ENCODE data around the gene PRR14. TPM values are rescaled to one million over a fixed set of nuclear protein-coding genes. Genes with fewer than 3 reads are reported as not detected.

PRR14 gene
- total RNA-seq, 1 donor: 42.3 TPM

DNA sequence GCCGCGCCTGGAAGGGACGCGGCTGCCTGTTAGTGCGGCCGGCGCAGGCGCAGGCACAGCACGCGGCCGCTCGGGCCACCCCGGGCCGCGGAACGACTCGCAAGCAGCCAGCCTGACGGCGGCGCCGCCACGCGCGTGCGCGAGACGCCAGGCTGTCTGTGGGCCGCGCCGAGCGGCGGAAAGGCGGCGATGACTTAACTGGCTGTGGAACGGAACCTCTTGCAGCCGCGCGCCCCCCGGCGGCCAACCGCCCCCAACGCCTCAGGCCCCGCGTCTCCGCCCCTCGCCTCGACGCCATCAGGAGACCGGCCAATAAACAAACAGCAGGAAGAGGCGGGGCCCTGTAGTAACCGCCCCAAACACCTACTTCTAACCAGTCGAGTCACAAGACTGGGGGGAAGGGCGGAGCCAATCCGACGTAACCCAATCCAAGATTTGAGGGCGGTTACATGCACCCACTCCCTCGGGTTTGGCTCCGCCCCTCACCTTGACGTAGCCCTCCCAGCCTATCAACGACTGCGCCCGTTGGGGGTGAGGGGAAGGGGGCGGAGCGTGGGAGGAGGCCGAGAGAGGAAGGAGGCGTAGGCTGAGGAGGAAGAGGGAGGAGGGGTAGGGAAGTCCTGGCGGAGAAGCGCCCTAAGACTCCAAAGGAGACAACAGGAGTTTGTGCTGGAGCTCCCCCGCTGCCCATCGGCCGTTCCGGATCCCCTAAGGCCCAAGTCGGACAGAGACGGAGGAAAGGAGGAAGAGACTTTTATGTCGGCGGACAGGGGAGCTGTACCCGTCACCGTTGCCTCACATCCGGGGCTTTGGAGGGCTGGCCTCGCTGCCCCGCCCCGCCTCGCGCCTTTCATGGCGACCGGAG is 7.3 kb downstream of the PRR14 start, which contains the start of gene FBRS:
FBRS (plus strand) TSS at position 566 of the 865 bp plus-strand sequence. CDS start 1,088 bp downstream, outside the sequence.
- DNase-seq (ENCODE audit: low read depth in 2 of 3, low spot score in 2 of 3): peak; percentile 99 to 100 (median 100)

DNA sequence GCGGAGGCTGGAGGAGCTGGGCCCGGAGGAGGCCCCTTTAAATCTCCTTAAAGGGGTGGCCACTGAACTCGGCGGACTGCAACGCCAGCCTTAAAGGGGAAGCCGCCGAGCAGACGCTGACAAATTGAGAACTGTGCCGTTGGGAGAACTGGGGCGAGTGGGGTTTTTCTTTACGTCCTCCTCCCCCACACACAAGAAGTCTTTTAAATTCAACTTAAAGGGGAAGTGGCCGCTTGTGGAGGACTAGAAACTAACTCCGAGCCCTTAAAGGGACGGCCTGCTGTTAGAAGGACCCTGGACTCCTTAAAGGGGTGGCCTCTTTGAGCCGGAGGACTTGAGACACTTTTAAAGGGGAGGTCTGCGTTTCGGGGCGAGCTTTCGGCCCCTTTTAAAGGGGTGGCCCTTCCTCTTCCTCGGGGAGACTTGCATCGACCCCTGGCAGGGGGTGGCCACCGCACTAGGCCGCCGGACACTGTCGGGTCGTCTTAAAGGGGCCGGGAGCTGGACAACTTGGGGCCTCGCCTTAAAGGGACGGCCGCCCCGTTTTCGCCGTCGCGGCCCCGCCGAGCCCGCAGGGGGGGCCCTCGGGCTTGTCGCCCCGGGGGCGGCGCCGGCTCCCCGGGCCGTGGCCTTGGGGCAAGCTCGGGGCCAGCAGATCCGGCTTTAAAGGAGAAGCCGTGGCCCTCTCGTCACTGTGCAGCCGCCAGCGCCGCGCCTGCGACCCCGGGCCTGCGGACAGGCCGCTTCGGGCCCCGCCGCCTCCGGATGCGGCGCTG is 8.2 kb downstream of the PRR14 start:
- peak in 2 of 3 donors; percentile 98 to 99 for DNase-seq (ENCODE audit: low read depth in 2 of 3, low spot score in 2 of 3)

DNA sequence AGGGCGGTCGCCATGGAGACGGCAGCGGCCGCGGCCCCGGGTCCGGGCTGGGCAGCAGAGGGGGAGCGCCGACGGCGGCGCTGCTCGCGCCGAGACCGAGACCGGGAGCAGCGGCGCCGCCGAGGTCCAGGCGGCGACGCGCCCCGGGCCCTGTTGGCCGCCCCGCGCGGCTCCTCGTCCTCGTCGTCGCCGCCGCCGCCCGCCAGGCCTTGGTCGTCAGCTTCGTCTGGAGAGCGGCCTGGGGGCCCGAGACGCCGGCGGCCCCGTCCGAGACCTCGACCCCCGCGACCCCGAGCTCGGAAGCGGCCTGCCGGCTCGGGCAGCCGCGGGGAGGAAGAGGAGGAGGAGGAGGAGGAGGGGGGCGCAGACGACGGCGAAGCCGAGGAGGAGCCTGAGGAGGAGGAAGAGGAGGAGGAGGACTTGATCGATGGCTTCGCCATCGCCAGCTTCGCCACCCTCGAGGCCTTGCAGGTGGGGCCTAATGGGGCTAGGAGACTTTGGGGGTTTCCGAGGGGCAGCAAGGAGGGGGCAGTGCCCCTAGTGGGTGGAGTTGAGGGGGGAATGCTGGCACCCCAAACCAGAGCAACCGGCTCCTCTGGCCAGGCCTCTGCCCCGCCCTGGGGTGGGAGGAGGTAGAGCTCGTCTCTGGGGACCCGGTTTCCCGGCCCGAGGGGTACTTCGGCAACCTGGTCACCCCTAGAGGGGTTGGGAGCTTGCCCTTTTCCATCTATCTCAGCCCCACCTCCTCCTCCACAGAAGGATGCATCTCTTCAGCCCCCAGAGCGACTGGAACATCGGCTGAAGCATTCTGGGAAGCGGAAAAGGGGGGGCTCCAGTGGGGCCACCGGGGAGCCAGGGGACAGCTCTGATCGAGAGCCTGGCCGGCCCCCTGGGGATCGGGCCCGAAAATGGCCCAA is 9.0 kb downstream of the PRR14 start:
- peak in 2 of 3 donors; percentile 50 to 62 for DNase-seq (ENCODE audit: low read depth in 2 of 3, low spot score in 2 of 3)

- peak in 2 of 3 donors; percentile 83 to 85 for DNase-seq (ENCODE audit: low read depth in 2 of 3, low spot score in 2 of 3)
Measured at GRCh38 chr16:30660424-30661261, 9.9 kb downstream of the PRR14 start.

DNA sequence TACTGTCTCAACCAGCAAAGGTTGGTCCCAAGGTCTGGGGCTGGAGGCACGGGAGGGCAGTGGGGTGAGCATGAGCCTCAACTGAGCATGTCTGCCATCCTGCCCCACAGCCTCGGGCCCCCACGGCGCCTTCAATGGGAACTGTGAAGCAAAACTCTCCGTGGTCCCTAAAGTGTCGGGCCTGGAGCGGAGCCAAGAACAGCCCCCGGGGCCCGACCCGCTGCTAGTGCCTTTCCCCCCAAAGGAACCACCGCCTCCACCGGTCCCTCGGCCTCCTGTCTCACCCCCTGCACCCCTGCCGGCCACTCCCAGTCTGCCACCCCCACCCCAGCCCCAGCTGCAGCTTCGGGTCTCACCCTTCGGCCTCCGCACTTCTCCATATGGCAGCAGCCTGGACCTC is 11.7 kb downstream of the PRR14 start:
- DNase-seq (ENCODE audit: low read depth in 2 of 3, low spot score in 2 of 3): no peak

DNA sequence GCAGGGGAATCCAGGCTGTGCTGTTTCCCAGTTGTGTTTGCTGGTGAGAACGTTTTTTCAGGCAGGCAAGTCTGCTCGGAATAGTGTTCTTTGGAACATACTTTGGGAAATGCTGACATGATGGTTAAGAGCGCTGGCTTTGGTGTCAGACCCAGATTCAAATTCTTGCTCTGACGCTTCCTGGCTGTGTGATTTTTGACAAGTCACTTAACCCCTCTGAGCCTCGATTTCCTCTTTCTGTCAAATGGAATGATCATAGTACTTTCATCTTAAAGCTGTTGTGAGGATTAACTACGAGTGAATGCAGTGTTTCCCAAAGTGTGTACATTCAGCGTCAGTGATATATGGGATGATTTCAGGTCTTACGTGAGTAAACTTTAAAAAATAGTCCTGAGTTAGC is 12.3 kb downstream of the PRR14 start:
- no peak for DNase-seq (ENCODE audit: low read depth in 2 of 3, low spot score in 2 of 3)

- no peak for DNase-seq (ENCODE audit: low read depth in 2 of 3, low spot score in 2 of 3)
Measured at GRCh38 chr16:30663820-30664219, 13.1 kb downstream of the PRR14 start.

- DNase-seq (ENCODE audit: low read depth in 2 of 3, low spot score in 2 of 3): no peak
Measured at GRCh38 chr16:30664616-30665109, 13.9 kb downstream of the PRR14 start.

- DNase-seq (ENCODE audit: low read depth in 2 of 3, low spot score in 2 of 3): no peak
Measured at GRCh38 chr16:30665155-30665829, 14.5 kb downstream of the PRR14 start.

DNA sequence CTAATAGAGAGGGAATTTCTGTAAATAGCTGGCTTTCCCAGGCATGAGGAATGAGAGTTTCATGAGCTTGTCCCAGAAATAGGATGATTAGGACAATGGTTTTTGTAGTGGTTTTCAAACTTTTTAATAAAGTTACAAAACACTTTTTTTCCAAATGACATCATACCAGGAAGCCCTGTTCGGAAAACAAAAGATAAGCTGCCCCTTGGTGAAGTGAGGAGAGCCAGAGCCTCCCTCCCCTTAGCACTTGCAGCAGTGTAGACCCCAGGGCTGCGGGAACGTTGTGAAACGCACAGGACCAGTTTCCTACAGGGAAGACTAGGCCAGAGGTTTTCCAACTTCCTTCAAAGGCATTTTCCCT is 15.1 kb downstream of the PRR14 start:
- no peak for DNase-seq (ENCODE audit: low read depth in 2 of 3, low spot score in 2 of 3)

GRCh38 chr16:30666681-30667080 is 15.9 kb downstream of the PRR14 start:
- no peak for DNase-seq (ENCODE audit: low read depth in 2 of 3, low spot score in 2 of 3)

- DNase-seq (ENCODE audit: low read depth in 2 of 3, low spot score in 2 of 3): no peak
Measured at GRCh38 chr16:30667361-30667905, 16.7 kb downstream of the PRR14 start.

- DNase-seq (ENCODE audit: low read depth in 2 of 3, low spot score in 2 of 3): no peak
Measured at GRCh38 chr16:30668393-30668792, 17.6 kb downstream of the PRR14 start.

- DNase-seq (ENCODE audit: low read depth in 2 of 3, low spot score in 2 of 3): no peak
Measured at GRCh38 chr16:30669026-30669902, 18.5 kb downstream of the PRR14 start.

GRCh38 chr16:30669903-30670824 is 19.4 kb downstream of the PRR14 start:
- DNase-seq (ENCODE audit: low read depth in 2 of 3, low spot score in 2 of 3): no peak

- no peak for DNase-seq (ENCODE audit: low read depth in 2 of 3, low spot score in 2 of 3)
Measured at GRCh38 chr16:30675143-30675542, 24.4 kb downstream of the PRR14 start.
